PFSK-1 (cell line): Measurements from ENCODE around the gene C17orf100.

Experiments
- POLR2AphosphoS5 ChIP-seq: IDR thresholded peaks from 2 replicates; pipeline ENCODE4 v1.6.1; 2012; ENCODE audit warnings: low read depth, mild to moderate bottlenecking, control low read depth, low read length, moderate library complexity
- SIN3A ChIP-seq: IDR thresholded peaks from 2 replicates; pipeline ENCODE4 v1.6.1; 2012; ENCODE audit warnings: mild to moderate bottlenecking, low read length, moderate library complexity, borderline replicate concordance; ENCODE audit not compliant: insufficient read depth

DNA sequence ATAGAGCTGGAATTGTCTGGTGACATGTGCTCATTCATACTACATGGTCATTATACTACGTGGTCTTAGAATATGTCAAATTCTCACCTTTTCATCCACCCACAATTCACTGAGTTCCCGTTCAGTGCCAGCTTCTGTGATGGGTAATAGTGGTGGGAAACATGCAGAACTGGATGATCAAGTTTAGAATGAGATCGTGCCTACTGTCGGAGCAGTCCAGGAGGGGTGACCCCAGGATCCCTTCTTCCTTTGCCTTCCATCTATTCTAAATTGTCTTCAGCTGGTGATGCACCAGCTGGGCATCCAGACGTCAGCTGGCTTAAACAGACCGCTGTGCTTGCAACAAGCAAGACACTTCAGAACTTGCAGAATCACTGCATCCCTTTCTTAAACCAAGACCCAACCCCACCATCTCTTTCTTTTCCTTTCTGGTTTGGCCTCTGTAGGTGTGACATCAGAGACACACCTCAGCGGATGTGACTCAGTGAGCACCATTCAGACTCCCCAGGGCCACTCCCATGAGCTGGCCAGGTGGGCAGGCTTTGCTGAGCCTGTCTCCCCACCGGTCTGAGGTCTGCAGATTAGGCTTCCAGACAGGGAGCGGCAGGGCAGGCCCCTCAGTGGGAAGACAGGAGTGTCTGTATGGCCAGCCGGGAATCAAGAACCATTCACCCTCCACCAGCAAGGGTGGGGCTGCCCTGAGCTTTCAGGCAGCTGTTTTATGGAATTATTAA lies 18.1 kb downstream of the C17orf100 start:
- no peak for TF ChIP-seq SIN3A
- no peak for TF ChIP-seq POLR2AphosphoS5
